GM12801 (cell line): ENCODE results near the gene BRCA1.

Experiments used
- TF ChIP-seq, protein P1 (sequence below): IDR thresholded peaks from one replicate; pipeline ENCODE4 v1.5.1; 2011; ENCODE audit warnings: control low read depth; ENCODE audit not compliant: insufficient read length; ENCODE audit errors: extremely low read depth

BRCA1 gene

GRCh38 chr17:43105146-43105545 is 20.0 kb downstream of the BRCA1 start:
- TF ChIP-seq, protein P1, sequence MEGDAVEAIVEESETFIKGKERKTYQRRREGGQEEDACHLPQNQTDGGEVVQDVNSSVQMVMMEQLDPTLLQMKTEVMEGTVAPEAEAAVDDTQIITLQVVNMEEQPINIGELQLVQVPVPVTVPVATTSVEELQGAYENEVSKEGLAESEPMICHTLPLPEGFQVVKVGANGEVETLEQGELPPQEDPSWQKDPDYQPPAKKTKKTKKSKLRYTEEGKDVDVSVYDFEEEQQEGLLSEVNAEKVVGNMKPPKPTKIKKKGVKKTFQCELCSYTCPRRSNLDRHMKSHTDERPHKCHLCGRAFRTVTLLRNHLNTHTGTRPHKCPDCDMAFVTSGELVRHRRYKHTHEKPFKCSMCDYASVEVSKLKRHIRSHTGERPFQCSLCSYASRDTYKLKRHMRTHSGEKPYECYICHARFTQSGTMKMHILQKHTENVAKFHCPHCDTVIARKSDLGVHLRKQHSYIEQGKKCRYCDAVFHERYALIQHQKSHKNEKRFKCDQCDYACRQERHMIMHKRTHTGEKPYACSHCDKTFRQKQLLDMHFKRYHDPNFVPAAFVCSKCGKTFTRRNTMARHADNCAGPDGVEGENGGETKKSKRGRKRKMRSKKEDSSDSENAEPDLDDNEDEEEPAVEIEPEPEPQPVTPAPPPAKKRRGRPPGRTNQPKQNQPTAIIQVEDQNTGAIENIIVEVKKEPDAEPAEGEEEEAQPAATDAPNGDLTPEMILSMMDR: no peak

DNA sequence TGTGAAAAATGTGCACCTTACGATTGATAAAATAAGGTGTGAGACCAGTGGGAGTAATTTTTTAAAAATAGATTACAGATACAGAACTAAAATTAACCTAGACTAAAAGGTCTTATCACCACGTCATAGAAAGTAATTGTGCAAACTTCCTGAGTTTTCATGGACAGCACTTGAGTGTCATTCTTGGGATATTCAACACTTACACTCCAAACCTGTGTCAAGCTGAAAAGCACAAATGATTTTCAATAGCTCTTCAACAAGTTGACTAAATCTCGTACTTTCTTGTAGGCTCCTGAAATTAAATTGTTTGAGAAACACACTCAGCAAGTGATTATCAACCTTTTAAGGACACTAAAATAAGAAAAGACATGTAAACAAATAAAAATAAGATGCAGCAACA is 20.5 kb downstream of the BRCA1 start:
- TF ChIP-seq, protein P1: no peak

DNA sequence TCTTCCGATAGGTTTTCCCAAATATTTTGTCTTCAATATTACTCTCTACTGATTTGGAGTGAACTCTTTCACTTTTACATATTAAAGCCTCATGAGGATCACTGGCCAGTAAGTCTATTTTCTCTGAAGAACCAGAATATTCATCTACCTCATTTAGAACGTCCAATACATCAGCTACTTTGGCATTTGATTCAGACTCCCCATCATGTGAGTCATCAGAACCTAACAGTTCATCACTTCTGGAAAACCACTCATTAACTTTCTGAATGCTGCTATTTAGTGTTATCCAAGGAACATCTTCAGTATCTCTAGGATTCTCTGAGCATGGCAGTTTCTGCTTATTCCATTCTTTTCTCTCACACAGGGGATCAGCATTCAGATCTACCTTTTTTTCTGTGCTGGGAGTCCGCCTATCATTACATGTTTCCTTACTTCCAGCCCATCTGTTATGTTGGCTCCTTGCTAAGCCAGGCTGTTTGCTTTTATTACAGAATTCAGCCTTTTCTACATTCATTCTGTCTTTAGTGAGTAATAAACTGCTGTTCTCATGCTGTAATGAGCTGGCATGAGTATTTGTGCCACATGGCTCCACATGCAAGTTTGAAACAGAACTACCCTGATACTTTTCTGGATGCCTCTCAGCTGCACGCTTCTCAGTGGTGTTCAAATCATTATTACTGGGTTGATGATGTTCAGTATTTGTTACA is 30.9 kb downstream of the BRCA1 start:
- TF ChIP-seq, protein P1: no peak

- TF ChIP-seq, protein P1: no peak
Measured at GRCh38 chr17:43092901-43093300, 32.3 kb downstream of the BRCA1 start.

DNA sequence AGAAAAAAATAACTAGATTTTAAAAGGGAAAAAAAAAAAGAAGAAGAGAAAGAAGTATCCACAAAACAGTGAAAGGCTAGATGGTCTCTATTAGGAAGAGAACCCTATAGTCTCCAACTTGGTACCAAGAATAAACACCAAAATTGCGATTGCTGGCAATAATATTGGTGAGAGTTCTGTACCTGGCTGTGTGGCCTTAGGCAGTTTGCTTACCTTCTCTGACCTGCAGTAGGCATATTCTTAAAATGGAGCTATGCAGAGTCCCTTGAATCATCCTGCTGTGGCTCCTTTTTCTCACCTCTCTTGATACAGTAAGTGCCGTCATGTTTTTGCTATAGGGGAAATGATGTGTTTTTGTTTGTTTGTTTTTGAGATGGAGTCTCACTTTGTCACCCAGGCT is 35.1 kb downstream of the BRCA1 start:
- TF ChIP-seq, protein P1: no peak

DNA sequence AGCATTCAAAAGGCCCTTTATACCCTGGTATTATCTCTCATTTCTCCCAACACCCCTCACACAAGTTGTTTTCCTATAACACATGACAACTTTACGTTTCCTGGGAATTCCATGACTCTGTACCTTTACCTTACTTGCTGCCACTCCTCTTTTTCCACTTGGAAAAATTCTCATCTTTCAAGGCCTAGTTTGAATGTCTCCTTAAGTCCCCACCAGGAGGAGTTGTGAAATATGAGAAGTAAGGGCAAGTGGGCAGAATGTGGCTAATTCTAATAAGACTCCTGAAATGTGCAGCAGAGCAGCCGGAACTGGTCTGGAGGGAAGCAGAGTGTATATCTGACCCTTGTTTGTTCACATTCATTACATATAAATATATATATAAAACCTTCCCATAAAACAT is 39.7 kb downstream of the BRCA1 start:
- TF ChIP-seq, protein P1: no peak

DNA sequence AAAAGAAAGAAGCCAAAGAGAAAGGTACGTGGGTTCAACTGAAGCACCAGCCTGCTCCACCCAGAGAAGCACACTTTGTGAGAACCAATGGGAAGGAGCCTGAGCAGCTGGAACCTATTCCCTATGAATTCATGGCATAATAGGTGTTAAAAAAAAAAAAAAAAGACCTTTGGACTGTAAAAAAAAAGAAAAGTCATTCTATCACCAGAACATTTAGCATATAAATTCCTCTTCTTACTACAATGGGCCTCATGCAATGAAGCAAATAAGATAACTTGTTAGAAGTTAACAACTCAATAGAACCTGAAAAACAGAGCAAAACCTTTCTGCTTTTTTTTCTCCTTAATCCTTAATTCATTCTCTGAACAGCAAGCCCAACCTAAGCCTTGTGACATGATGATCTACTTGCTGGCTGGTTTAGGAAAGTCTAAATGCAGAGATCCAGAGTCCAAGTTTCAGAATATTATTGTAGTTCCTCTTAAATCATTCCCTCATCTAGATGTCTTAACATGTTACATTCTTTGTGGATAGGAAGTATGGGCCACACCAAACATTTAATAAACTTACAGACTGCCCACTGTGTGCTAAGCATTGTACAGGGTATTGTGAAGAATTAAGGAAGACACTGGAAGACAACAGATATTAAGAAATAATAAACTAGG is 45.4 kb downstream of the BRCA1 start:
- TF ChIP-seq, protein P1: no peak
